Natural killer cell (primary cell): ENCODE results near the gene ERICH3. TPM values are rescaled to one million over a fixed set of nuclear protein-coding genes. Genes with fewer than 3 reads are reported as not detected.
A peak's percentile ranks its signal among the peaks of the same experiment; 100 is the strongest.

Experiments
- ATAC-seq, 3 donors: fragments of 150-1000 bp in 2 of 3; fragments of 200-7000 bp in 1 of 3; cut with Tn5 transposase; 1 replicate in 1 of 3; 2 replicates in 2 of 3; pipeline ENCODE4 v1.10.0; 2021; ENCODE audit warnings: mild to moderate bottlenecking in 2 of 3, moderate library complexity in 2 of 3
- DNase-seq, 2 donors: peaks; one replicate each; pipeline versions ENCODE4 v3.0.0 to v3.0.0-alpha.2; 2013 to 2021; ENCODE audit warnings: mixed read lengths in 1 of 2
- H3K27ac ChIP-seq: one replicate; pipeline ENCODE4 v1.5.1; 2013; ENCODE audit warnings: mild to moderate bottlenecking, low read length
- H3K27me3 ChIP-seq: one replicate; pipeline ENCODE4 v1.6.1; 2013; ENCODE audit warnings: low read length; ENCODE audit not compliant: control insufficient read depth, insufficient read depth
- H3K36me3 ChIP-seq: one replicate; pipeline ENCODE4 v1.6.1; 2013; ENCODE audit warnings: low read length; ENCODE audit not compliant: control insufficient read depth, insufficient read depth
- H3K4me1 ChIP-seq: one replicate; pipeline ENCODE4 v1.6.1; 2013; ENCODE audit warnings: low read length; ENCODE audit not compliant: control insufficient read depth, insufficient read depth
- H3K4me3 ChIP-seq: one replicate; pipeline ENCODE4 v1.5.1; 2013; ENCODE audit warnings: low read length
- H3K9me3 ChIP-seq: one replicate; pipeline ENCODE4 v1.6.1; 2013; ENCODE audit warnings: low read length; ENCODE audit not compliant: control insufficient read depth, insufficient read depth
- H3K27ac Mint-ChIP-seq, 2 donors: one replicate each; pipeline ENCODE4 v1.8.0; 2022; ENCODE audit warnings: mild to moderate bottlenecking in 2 of 2, mixed read lengths in 2 of 2, moderate library complexity in 1 of 2
- H3K27me3 Mint-ChIP-seq, 2 donors: one replicate each; pipeline ENCODE4 v1.8.0; 2022; ENCODE audit warnings: low read depth in 2 of 2, mixed read lengths in 2 of 2
- H3K36me3 Mint-ChIP-seq: one replicate; pipeline ENCODE4 v1.8.0; 2022; ENCODE audit warnings: mixed read lengths
- H3K4me1 Mint-ChIP-seq, 2 donors: one replicate each; pipeline ENCODE4 v1.8.0; 2022; ENCODE audit warnings: mixed read lengths in 2 of 2
- H3K4me3 Mint-ChIP-seq: one replicate; pipeline ENCODE4 v1.8.0; 2022; ENCODE audit warnings: mild to moderate bottlenecking, moderate library complexity, mixed read lengths
- H3K9me3 Mint-ChIP-seq, 2 donors: one replicate each; pipeline ENCODE4 v1.8.0; 2022; ENCODE audit warnings: mixed read lengths in 2 of 2
- WGBS: methylation state at CpG from one replicate; pipeline ENCODE4 v1.1.7; 2013; ENCODE audit warnings: missing lambda C conversion rate; ENCODE audit not compliant: insufficient coverage; 5-methylcytosine and 5-hydroxymethylcytosine counted together
- intact Hi-C: fragments of 100-400 bp; cut with micrococcal nuclease; formaldehyde crosslinking; loops from one replicate; pipeline ENCODE4 v1.14.2; 2022
- total RNA-seq, 4 donors: library from RNA; stranded (reverse); fragments of 120-200 nt in 1 of 4; gene quantifications; one replicate each; pipeline versions ENCODE4 v1.2.3 to v1.2.4, GENCODE V29; 2013 to 2022
- TF ChIP-seq, protein P1 (sequence below): fragments of 200-600 bp; IDR thresholded peaks from one replicate; pipeline ENCODE4 v1.8.0; 2022; ENCODE audit warnings: antibody characterized with exemption

The ERICH3 gene
- total RNA-seq, 3 donors from 2014 or later (not counting 1 experiment from before 2014, with no cell fraction given): 0.64 to 1.0 (median 0.68) TPM

DNA sequence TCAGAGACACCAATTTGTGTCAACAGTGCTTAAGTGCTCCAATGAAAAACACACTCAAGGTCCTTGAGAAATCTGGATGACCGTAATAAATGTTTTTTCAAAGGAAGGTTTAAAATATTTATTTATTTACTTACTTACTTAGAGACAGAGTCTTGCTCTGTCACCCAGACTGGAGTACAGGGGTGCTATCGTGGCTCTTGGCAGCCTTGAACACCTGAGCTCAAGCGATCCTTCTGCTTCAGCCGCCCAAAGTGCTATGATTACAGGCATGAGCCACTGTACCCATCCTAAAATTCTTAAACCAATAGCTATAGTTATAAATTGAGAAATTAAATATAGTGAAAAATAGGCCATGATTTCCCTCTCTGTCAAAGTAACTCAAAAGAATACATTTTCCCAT lies 17.3 kb upstream of the ERICH3 start:
- Mint-ChIP-seq H3K27me3 (peaks cover 0 to 5% of the 10 kb centered on the region in 2 donors), H3K36me3 (no peaks in the 10 kb centered on the region), H3K9me3 (no peaks in the 10 kb centered on the region), H3K4me1 (peaks cover 0 to 7% of the 10 kb centered on the region in 2 donors), H3K27ac (no peak overlapping the region), H3K4me3 (no peak overlapping the region)
- intact Hi-C loops: no loop called here
- DNase-seq (no peak), ATAC-seq (no peak)
- WGBS: 92% methylated on average over 3 of the region's 4 CpGs
- Histone ChIP-seq H3K9me3 (no peaks in the 10 kb centered on the region), H3K27me3 (no peaks in the 10 kb centered on the region), H3K4me3 (no peak overlapping the region), H3K36me3 (no peaks in the 10 kb centered on the region), H3K27ac (no peak overlapping the region), H3K4me1 (no peaks in the 10 kb centered on the region)
- TF ChIP-seq, protein P1, sequence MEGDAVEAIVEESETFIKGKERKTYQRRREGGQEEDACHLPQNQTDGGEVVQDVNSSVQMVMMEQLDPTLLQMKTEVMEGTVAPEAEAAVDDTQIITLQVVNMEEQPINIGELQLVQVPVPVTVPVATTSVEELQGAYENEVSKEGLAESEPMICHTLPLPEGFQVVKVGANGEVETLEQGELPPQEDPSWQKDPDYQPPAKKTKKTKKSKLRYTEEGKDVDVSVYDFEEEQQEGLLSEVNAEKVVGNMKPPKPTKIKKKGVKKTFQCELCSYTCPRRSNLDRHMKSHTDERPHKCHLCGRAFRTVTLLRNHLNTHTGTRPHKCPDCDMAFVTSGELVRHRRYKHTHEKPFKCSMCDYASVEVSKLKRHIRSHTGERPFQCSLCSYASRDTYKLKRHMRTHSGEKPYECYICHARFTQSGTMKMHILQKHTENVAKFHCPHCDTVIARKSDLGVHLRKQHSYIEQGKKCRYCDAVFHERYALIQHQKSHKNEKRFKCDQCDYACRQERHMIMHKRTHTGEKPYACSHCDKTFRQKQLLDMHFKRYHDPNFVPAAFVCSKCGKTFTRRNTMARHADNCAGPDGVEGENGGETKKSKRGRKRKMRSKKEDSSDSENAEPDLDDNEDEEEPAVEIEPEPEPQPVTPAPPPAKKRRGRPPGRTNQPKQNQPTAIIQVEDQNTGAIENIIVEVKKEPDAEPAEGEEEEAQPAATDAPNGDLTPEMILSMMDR: no peak

DNA sequence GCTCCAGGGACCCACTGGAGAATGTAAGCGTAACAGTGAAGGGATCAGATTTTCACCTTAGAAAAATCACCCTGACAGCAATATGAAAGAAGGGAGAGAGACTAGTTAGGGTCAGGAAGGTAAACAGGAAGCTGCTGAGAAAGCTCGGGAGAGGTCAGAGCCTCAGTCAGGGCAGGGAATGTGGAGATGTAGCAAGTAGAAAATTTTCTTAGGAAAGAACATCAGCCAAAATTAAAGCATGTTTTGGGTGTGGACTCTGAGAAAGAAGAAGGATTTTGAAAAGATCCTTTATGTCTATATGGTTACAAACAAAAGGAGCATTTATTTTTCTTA lies 16.7 kb upstream of the ERICH3 start:
- H3K4me1 Mint-ChIP-seq: peaks cover 0 to 7% of the 10 kb centered on the region in 2 donors
- Histone ChIP-seq H3K27me3 (no peaks in the 10 kb centered on the region), H3K4me3 (no peak overlapping the region), H3K4me1 (no peaks in the 10 kb centered on the region), H3K36me3 (no peaks in the 10 kb centered on the region), H3K9me3 (no peaks in the 10 kb centered on the region), H3K27ac (no peak overlapping the region)
- H3K27ac Mint-ChIP-seq: no peak overlapping the region
- no peak for DNase-seq
- WGBS: 0% methylated on average over 1 of the region's 2 CpGs
- no peaks in the 10 kb centered on the region for H3K36me3 Mint-ChIP-seq
- TF ChIP-seq, protein P1: no peak
- no peak overlapping the region for H3K4me3 Mint-ChIP-seq
- no peak for ATAC-seq
- intact Hi-C loops: no loop called here
- H3K9me3 Mint-ChIP-seq: no peaks in the 10 kb centered on the region
- peaks cover 0 to 5% of the 10 kb centered on the region in 2 donors for H3K27me3 Mint-ChIP-seq

DNA sequence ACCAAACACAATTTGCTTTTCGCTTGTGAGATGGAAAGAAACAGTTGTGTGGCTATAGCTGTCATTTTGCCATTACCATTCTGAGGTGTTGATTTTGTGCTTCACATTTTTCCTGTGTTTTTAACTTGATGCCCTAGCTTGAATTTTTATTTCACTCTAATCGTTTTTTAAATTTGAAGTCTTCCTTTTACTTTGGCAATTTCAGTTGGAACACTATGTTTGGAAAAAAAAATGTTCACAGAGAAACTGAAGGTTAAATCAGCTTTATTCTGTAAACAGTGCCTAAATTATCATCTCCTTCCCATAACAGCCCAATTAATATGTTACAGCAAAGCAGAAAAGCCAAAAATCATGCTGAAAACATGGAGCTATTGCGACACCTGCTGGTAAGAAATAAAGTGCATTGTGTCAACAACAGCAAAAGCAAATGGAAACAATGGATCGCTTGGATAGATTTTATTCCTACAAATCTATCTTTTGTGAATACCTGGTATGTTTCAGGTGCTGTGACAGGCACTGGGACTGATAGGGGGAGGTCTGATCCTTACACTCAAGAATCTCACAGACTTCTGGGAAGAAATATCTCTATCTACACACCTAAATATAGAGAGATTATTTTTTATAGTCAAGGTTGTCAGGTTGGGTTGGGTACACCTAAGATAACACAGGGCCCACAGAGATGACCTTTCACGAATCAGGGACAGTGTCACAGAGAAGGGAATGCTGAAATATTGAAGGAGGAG lies 16.2 kb upstream of the ERICH3 start:
- no peaks in the 10 kb centered on the region for H3K9me3 ChIP-seq
- no peaks in the 10 kb centered on the region for H3K9me3 Mint-ChIP-seq
- peaks cover 0 to 7% of the 10 kb centered on the region in 2 donors for H3K4me1 Mint-ChIP-seq
- no peaks in the 10 kb centered on the region for H3K4me1 ChIP-seq
- TF ChIP-seq, protein P1: peak; percentile 91
- intact Hi-C loops: no loop called here
- H3K36me3 Mint-ChIP-seq: no peaks in the 10 kb centered on the region
- H3K27me3 ChIP-seq: no peaks in the 10 kb centered on the region
- no peak overlapping the region for H3K27ac Mint-ChIP-seq
- WGBS: 11% methylated on average over 3 of the region's 5 CpGs
- no peak overlapping the region for H3K4me3 Mint-ChIP-seq
- DNase-seq (peak in 1 of 2 donors; percentile 73), ATAC-seq (peak in 1 of 3 donors; percentile 41)
- no peak overlapping the region for H3K27ac ChIP-seq
- peaks cover 0 to 5% of the 10 kb centered on the region in 2 donors for H3K27me3 Mint-ChIP-seq
- no peak overlapping the region for H3K4me3 ChIP-seq
- H3K36me3 ChIP-seq: no peaks in the 10 kb centered on the region

DNA sequence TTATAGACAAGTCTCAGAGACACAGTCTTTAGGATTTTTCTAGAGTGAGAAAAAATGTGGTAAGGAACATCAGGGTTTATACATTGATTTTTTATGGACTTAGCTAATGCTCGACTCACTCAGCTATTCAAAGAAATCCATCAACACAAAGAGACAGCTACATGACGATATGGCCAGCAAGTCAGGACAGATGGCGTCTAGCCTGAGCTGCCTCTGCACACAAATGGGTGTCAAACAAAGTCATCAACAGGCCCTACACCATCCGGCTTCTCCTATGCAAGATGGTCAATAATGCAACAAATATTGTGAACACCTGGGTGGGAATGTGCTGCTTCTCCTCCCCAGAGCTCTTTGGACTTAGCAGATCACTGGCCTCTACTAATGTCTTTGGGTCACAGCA lies 13.3 kb upstream of the ERICH3 start:
- Mint-ChIP-seq H3K4me1 (peaks cover 0 to 7% of the 10 kb centered on the region in 2 donors), H3K9me3 (no peaks in the 10 kb centered on the region), H3K27ac (no peak overlapping the region), H3K4me3 (no peak overlapping the region), H3K27me3 (peaks cover 0 to 10% of the 10 kb centered on the region in 2 donors), H3K36me3 (no peaks in the 10 kb centered on the region)
- Histone ChIP-seq H3K4me3 (no peak overlapping the region), H3K27me3 (no peaks in the 10 kb centered on the region), H3K36me3 (no peaks in the 10 kb centered on the region), H3K9me3 (no peaks in the 10 kb centered on the region), H3K4me1 (no peaks in the 10 kb centered on the region), H3K27ac (no peak overlapping the region)
- TF ChIP-seq, protein P1: no peak
- intact Hi-C loops: no loop called here
- 89% methylated on average over 4 of the region's 4 CpGs for WGBS
- DNase-seq: no peak
- ATAC-seq: no peak
